K562 (cell line): ENCODE results near the gene ABHD5. TPM values are rescaled to one million over a fixed set of nuclear protein-coding genes. Genes with fewer than 3 reads are reported as not detected.
"Not testable (repeated sequence)": the region's sequence is repeated elsewhere in the genome, so short reads cannot be mapped to it uniquely, and the experiment has no call there.

ENCODE experiments used
- ATAC-seq: fragments of 200-7000 bp; cut with Tn5 transposase; 3 replicates; pipeline ENCODE4 v1.9.1; 2020; ENCODE audit warnings: moderate library complexity
- BruUV-seq: library from RNA; stranded (reverse); fragments of 400-500 nt; replicated peaks from 2 replicates; lab custom pipeline; 2021; lab: Mats Ljungman, UMichigan
- CTCF ChIA-PET: fragments of 300-600 bp; formaldehyde crosslinking; extraction: SDS; loops from one replicate; lab custom pipeline; 2021; ENCODE audit warnings: low intra/inter-chr PET ratio; lab: Yijun Ruan, JAX
- POLR2A ChIA-PET: fragments of 300-600, 350-650 bp; sonication (Branson Sonifier 250); formaldehyde crosslinking; extraction: SDS; loops from one replicate; lab custom pipeline; 2021; ENCODE audit warnings: antibody characterized with exemption, inconsistent platforms; lab: Yijun Ruan, JAX
- DNase-seq, 4 experiments: peaks; one replicate each; pipeline versions ENCODE4 v3.0.0 to v3.0.0-alpha.2; 2011 to 2018; ENCODE audit warnings: low spot score in 3 of 4, mixed read lengths in 3 of 4; ENCODE audit errors: extremely low read depth in 1 of 4
- FAIRE-seq: peaks from 2 replicates; lab custom pipeline; 2011; peaks lifted over from hg19 to GRCh38; lab: Jason Lieb, UNC
- H2AFZ ChIP-seq: 2 replicates; pipeline ENCODE4 v1.6.0; 2011; ENCODE audit warnings: low read depth, low read length, control low read depth, inconsistent platforms
- H3K27ac ChIP-seq: fragments of 200-600 bp; 3 replicates; pipeline ENCODE4 v1.8.0; 2011; ENCODE audit warnings: low read depth, mild to moderate bottlenecking, control low read depth, inconsistent platforms, low read length, moderate library complexity, mixed read lengths; ENCODE audit errors: extremely low read depth
- H3K27me3 ChIP-seq, 2 experiments: fragments of 300-600 bp in 1 of 2; 2 replicates in 1 of 2; 3 replicates in 1 of 2; pipeline versions ENCODE4 v1.6.0 to v1.8.0; 2011; ENCODE audit warnings: inconsistent platforms in 2 of 2, low read length in 2 of 2, mild to moderate bottlenecking in 1 of 2, mixed read lengths in 1 of 2, moderate library complexity in 1 of 2; ENCODE audit not compliant: control insufficient read depth in 2 of 2, insufficient read depth in 2 of 2
- H3K36me3 ChIP-seq: fragments of 300-600 bp; 3 replicates; pipeline ENCODE4 v1.8.0; 2011; ENCODE audit warnings: mild to moderate bottlenecking, low read length, inconsistent platforms; ENCODE audit not compliant: control insufficient read depth, insufficient read depth
- H3K4me1 ChIP-seq, 2 experiments: fragments of 200-600 bp in 1 of 2; replicated peaks in 1 of 2; 2 replicates in 1 of 2; 3 replicates in 1 of 2; pipeline versions ENCODE4 v1.5.1 to v1.8.0; 2011; ENCODE audit warnings: inconsistent platforms in 2 of 2, low read length in 2 of 2, mild to moderate bottlenecking in 1 of 2, mixed read lengths in 1 of 2, moderate library complexity in 1 of 2; ENCODE audit not compliant: control insufficient read depth in 2 of 2, insufficient read depth in 2 of 2
- H3K4me2 ChIP-seq: 2 replicates; pipeline ENCODE4 v1.6.1; 2011; ENCODE audit warnings: low read length, control low read depth, inconsistent platforms, mixed read lengths; ENCODE audit not compliant: insufficient read depth
- H3K4me3 ChIP-seq: fragments of 200-600 bp; sonication (generic), shearing (Covaris generic); 2 replicates; pipeline ENCODE4 v1.5.1; 2016; ENCODE audit warnings: control low read depth, inconsistent platforms
- H3K79me2 ChIP-seq: fragments of 200-600 bp; 3 replicates; pipeline ENCODE4 v1.8.0; 2011; ENCODE audit warnings: low read length, inconsistent platforms; ENCODE audit not compliant: control insufficient read depth, insufficient read depth
- H3K9ac ChIP-seq, 2 experiments: 2 replicates each; pipeline versions ENCODE4 v1.6.0 to v1.6.1; 2011; ENCODE audit warnings: low read depth in 2 of 2, low read length in 2 of 2, control low read depth in 1 of 2, inconsistent platforms in 1 of 2, mild to moderate bottlenecking in 1 of 2, mixed read lengths in 1 of 2; ENCODE audit not compliant: insufficient read depth in 1 of 2
- H3K9me1 ChIP-seq: one replicate; pipeline ENCODE4 v1.6.0; 2011; ENCODE audit warnings: inconsistent platforms, mild to moderate bottlenecking, low read length, moderate library complexity; ENCODE audit not compliant: control insufficient read depth, insufficient read depth
- H3K9me3 ChIP-seq: replicated peaks from 2 replicates; pipeline ENCODE4 v1.5.1; 2011; ENCODE audit warnings: low read depth, low read length, inconsistent platforms; ENCODE audit not compliant: control insufficient read depth, insufficient read depth
- H4K20me1 ChIP-seq: replicated peaks from 2 replicates; pipeline ENCODE4 v1.6.1; 2011; ENCODE audit warnings: low read length, inconsistent platforms, mixed read lengths; ENCODE audit not compliant: control insufficient read depth, insufficient read depth
- CREB3 ChIP-seq: fragments of 450-650 bp; conservative IDR thresholded peaks from 2 replicates; pipeline ENCODE4 v1.6.1; 2016; ENCODE audit warnings: missing genetic modification characterization, low read depth, mild to moderate bottlenecking, missing compliant biosample characterization, moderate library complexity
- FOXK1 ChIP-seq: sonication (generic); formaldehyde crosslinking; IDR thresholded peaks from 2 replicates; pipeline ENCODE4 v1.8.0; 2022; ENCODE audit warnings: missing genetic modification reagents, mild to moderate bottlenecking, borderline replicate concordance
- FOXP4 ChIP-seq: sonication (generic); formaldehyde crosslinking; IDR thresholded peaks from 2 replicates; pipeline ENCODE4 v1.8.0; 2022; ENCODE audit warnings: mild to moderate bottlenecking, missing genetic modification reagents, borderline replicate concordance
- HSF4 ChIP-seq: fragments of 250-450 bp; sonication (Bioruptor Pico); IDR thresholded peaks from 2 replicates; pipeline ENCODE4 v2.1.2; 2022; ENCODE audit warnings: mild to moderate bottlenecking, moderate library complexity, borderline replicate concordance
- ID3 ChIP-seq, 2 experiments: fragments of 250-450 bp in 1 of 2; fragments of 450-650 bp in 1 of 2; sonication (Bioruptor Pico) in 1 of 2; IDR thresholded peaks; 2 replicates each; pipeline versions ENCODE4 v1.6.1 to v1.8.0; 2016 to 2021; ENCODE audit warnings: mild to moderate bottlenecking in 2 of 2, moderate library complexity in 2 of 2, missing compliant biosample characterization in 1 of 2, missing genetic modification characterization in 1 of 2
- IRF9 ChIP-seq: fragments of 450-650 bp; IDR thresholded peaks from 2 replicates; pipeline ENCODE4 v1.6.1; 2016; ENCODE audit warnings: missing biosample characterization, missing genetic modification characterization
- TCF15 ChIP-seq: fragments of 250-450 bp; sonication (Bioruptor Pico); IDR thresholded peaks from 2 replicates; pipeline ENCODE4 v1.8.0; 2022; ENCODE audit warnings: moderate library complexity, mild to moderate bottlenecking, inconsistent platforms
- TRIM24 ChIP-seq, 2 experiments: fragments of 450-650 bp; IDR thresholded peaks; 2 replicates each; pipeline ENCODE4 v1.6.1; 2016
- TRIM28 ChIP-seq: fragments of 450-650 bp; IDR thresholded peaks from 2 replicates; pipeline ENCODE4 v1.6.1; 2017
- YY1 ChIP-seq, 3 experiments: IDR thresholded peaks; 2 replicates each; pipeline ENCODE4 v1.6.1; 2011; ENCODE audit warnings: low read length in 2 of 3, mild to moderate bottlenecking in 2 of 3, moderate library complexity in 2 of 3, borderline replicate concordance in 1 of 3, control low read depth in 1 of 3, low read depth in 1 of 3; ENCODE audit not compliant: insufficient read depth in 3 of 3, insufficient replicate concordance in 2 of 3, control insufficient read depth in 1 of 3, insufficient read length in 1 of 3; ENCODE audit errors: extremely low read depth in 1 of 3
- ZNF12 ChIP-seq: sonication (generic); formaldehyde crosslinking; IDR thresholded peaks from 2 replicates; pipeline ENCODE4 v1.4.0; 2020; ENCODE audit warnings: mild to moderate bottlenecking, missing genetic modification reagents
- ZNF217 ChIP-seq: sonication (generic); formaldehyde crosslinking; IDR thresholded peaks from 2 replicates; pipeline ENCODE4 v1.8.0; 2022; ENCODE audit warnings: mild to moderate bottlenecking, missing genetic modification reagents
- ZNF583 ChIP-seq: fragments of 250-450 bp; sonication (Bioruptor Pico); IDR thresholded peaks from 2 replicates; pipeline ENCODE4 v1.4.0; 2020
- WGBS: fragments of 100-300 bp; shearing (Covaris generic); methylation state at CpG from one replicate; pipeline ENCODE4 v1.1.6; 2016; ENCODE audit warnings: low coverage, mixed read lengths; ENCODE audit not compliant: insufficient coverage; ENCODE audit errors: missing lambda C conversion rate; 5-methylcytosine and 5-hydroxymethylcytosine counted together
- in situ Hi-C: fragments of 300-500 bp; cut with MboI; formaldehyde crosslinking; loops from 4 replicates; pipeline ENCODE4 v1.15.0; 2018; ENCODE audit warnings: inconsistent platforms, mixed read lengths
- intact Hi-C: fragments of 100-400 bp; cut with micrococcal nuclease; formaldehyde crosslinking; loops from 2 replicates; pipeline ENCODE4 v1.14.2; 2022
- polyA plus RNA-seq, 8 experiments: library from polyadenylated mRNA; depleted of rRNA in 4 of 8; stranded (reverse) in 5 of 8; unstranded in 3 of 8; fragments of >200 nt; fragmentation: Nextera tagmentation in 2 of 8; fragmentation: Illumina TruSeq in 1 of 8; extraction: Ambion mirVana in 2 of 8; extraction: Trizol in 1 of 8; gene quantifications; 2 replicates each; pipeline versions ENCODE4 v1.2.1 to v1.2.3, GENCODE V29; 2011 to 2014; ENCODE audit warnings: inconsistent platforms in 1 of 8, missing spikeins in 1 of 8
- total RNA-seq, 7 experiments: library from RNA; depleted of rRNA in 6 of 7; stranded (reverse); fragments of >200 nt in 6 of 7; fragmentation: Illumina TruSeq in 2 of 7; extraction: Trizol in 2 of 7; gene quantifications; 2 replicates each; pipeline versions ENCODE4 v1.2.1 to v1.2.3, GENCODE V29; 2011 to 2021; ENCODE audit warnings: low replicate concordance in 1 of 7

ABHD5 gene
- total and polyA plus RNA-seq, 9 of the 15 experiments (the other 6 are each of a cell fraction or from before 2014, with no cell fraction given), result 27.8 to 61.7 (median 39.9) TPM

- peak; percentile 11; the same call in 2 of the 3 replicates for ATAC-seq
- whole genome bisulfite sequencing, result 77% methylated on average over 19 of the region's 20 CpGs
- Histone ChIP-seq H3K79me2 (peaks cover 29% of the 10 kb centered on the region), H3K27ac (peak overlapping the region; percentile 84), H3K9me3 (peaks cover 13% of the 10 kb centered on the region), H2AFZ (0 out of 2 replicates have a peak overlapping the region, but pooled peaks have one; percentile 23), H3K4me1 (peaks cover 9 to 40% of the 10 kb centered on the region in 2 experiments), H3K4me2 (peak overlapping the region; percentile 25; the same call in 1 of the 2 replicates), H3K9ac (peak overlapping the region in 1 of 2 experiments; percentile 50; a peak in 1 of 4 replicates)
- H3K36me3 ChIP-seq; H4K20me1 ChIP-seq; H3K4me3 ChIP-seq; FAIRE-seq; BruUV-seq; in situ Hi-C loops; H3K27me3 ChIP-seq; H3K9me1 ChIP-seq; DNase-seq; CTCF ChIA-PET; TF ChIP-seq ID3 (CRISPR knock-in tag; IDR thresholded peaks at IDR 0.05): not testable (repeated sequence)
- intact Hi-C loops, result loop anchor here (1.0 kb wide), 1 partner anchor 7 kb away; no protein-coding TSS in a partner anchor
- POLR2A ChIA-PET, result interaction anchor here (6.6 kb wide), 1 partner anchor 11 kb away, joined by 32 read pairs; the partner anchor contains the start of gene ABHD5
- 0 out of 2 replicates have a peak, but pooled peaks have one; percentile 15 for TF ChIP-seq ID3 (tag; IDR thresholded peaks at IDR 0.05)
- peak; percentile 71 to 80; a peak in 3 of 4 replicates for TF ChIP-seq TRIM24 (IDR thresholded peaks at IDR 0.05)
- peak; percentile 62; the same call in 1 of the 2 replicates for TF ChIP-seq TCF15
- 0 out of 2 replicates have a peak, but pooled peaks have one; percentile 14 for TF ChIP-seq FOXP4 (CRISPR knock-in tag)
- TF ChIP-seq HSF4 (CRISPR knock-in tag), result 0 out of 2 replicates have a peak, but pooled peaks have one; percentile 5
- TF ChIP-seq IRF9, result 0 out of 2 replicates have a peak, but pooled peaks have one; percentile 26
- TF ChIP-seq ZNF12 (CRISPR knock-in tag), result 0 out of 2 replicates have a peak, but pooled peaks have one; percentile 17
- TF ChIP-seq YY1 (IDR thresholded peaks at IDR 0.05; ENCODE audit: borderline replicate concordance in 1 of 3, control insufficient read depth in 1 of 3, extremely low read depth in 1 of 3, insufficient read depth in 3 of 3, insufficient read length in 1 of 3, insufficient replicate concordance in 2 of 3, low read depth in 1 of 3, low read length in 2 of 3), result peak in 1 of 3 experiments; percentile 47
- peak; percentile 88 for TF ChIP-seq TRIM28
- TF ChIP-seq FOXK1, result 0 out of 2 replicates have a peak, but pooled peaks have one; percentile 21
- 0 out of 2 replicates have a peak, but pooled peaks have one; percentile 11 for TF ChIP-seq ZNF217
- TF ChIP-seq CREB3, result 0 out of 2 replicates have a peak, but pooled peaks have one; percentile 5
- 0 out of 2 replicates have a peak, but pooled peaks have one; percentile 23 for TF ChIP-seq ZNF583 (CRISPR knock-in tag)
Observed at GRCh38 chr3:43678887-43679449, 11.8 kb upstream of the ABHD5 start.
